Tibial artery (tissue), 4 donors: Measurements from ENCODE around the gene TIAM1.

Source experiments
- DNase-seq, 2 donors: peaks; one replicate each; pipeline ENCODE4 v3.0.0-alpha.2; 2019
- H3K27ac ChIP-seq, 2 donors: fragments of 200-600 bp; sonication (generic) in 1 of 2; 1 replicate in 1 of 2; 2 replicates in 1 of 2; pipeline ENCODE4 v1.5.1; 2018 to 2019; ENCODE audit warnings: mild to moderate bottlenecking in 1 of 2
- H3K27me3 ChIP-seq, 2 donors: fragments of 200-600 bp; sonication (generic) in 1 of 2; one replicate each; pipeline versions ENCODE4 v1.5.1 to v1.6.0; 2016 to 2019
- H3K36me3 ChIP-seq, 3 donors: fragments of 200-600 bp; sonication (generic) in 2 of 3; one replicate each; pipeline ENCODE4 v1.5.1; 2016 to 2019; ENCODE audit warnings: mild to moderate bottlenecking in 2 of 3
- H3K4me1 ChIP-seq, 4 donors: fragments of 200-600 bp; sonication (generic) in 2 of 4; 1 replicate in 3 of 4; 2 replicates in 1 of 4; pipeline ENCODE4 v1.5.1; 2016 to 2019
- H3K4me3 ChIP-seq, 2 donors: fragments of 200-600 bp; sonication (generic) in 1 of 2; 1 replicate in 1 of 2; 2 replicates in 1 of 2; pipeline ENCODE4 v1.5.1; 2018 to 2019; ENCODE audit warnings: mild to moderate bottlenecking in 2 of 2
- H3K9me3 ChIP-seq, 3 donors: fragments of 200-600 bp; sonication (generic) in 1 of 3; one replicate each; pipeline ENCODE4 v1.5.1; 2016 to 2019
- CTCF ChIP-seq, 2 experiments: fragments of 200-600 bp in 1 of 2; fragments of 450-650 bp in 1 of 2; IDR thresholded peaks; one replicate each; pipeline ENCODE4 v1.5.1; 2017 to 2019; ENCODE audit warnings: antibody characterized with exemption in 2 of 2, mild to moderate bottlenecking in 1 of 2, moderate library complexity in 1 of 2
- intact Hi-C: fragments of 100-400 bp; cut with DNase I; formaldehyde crosslinking; loops from one replicate; pipeline ENCODE4 v1.15.0; 2023; ENCODE audit warnings: low total_unique reads

TIAM1 gene

DNA sequence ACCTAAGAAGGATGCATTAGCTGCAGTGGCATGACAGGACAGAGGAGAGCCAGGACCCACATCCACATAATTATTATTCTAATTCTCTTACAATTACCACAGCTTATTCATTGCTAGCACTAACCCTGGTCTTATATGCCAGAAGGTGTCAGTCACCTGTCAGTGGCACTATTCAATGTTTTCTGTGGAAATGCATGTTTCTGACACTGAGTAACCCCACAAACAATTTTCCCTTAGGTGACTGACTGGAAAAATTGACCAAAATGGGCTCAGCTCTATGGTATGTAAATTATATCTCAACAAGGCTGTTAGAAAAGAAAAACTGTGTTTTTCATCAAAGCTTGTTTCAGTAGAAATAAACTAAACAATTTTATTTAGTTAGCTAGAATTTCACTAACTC, 187.9 kb downstream of the TIAM1 start:
- peaks cover 0 to 4% (median 0%) of the 10 kb centered on the region in 4 donors for H3K4me1 ChIP-seq
- peaks cover 5 to 19% (median 14%) of the 10 kb centered on the region in 3 donors for H3K9me3 ChIP-seq
- H3K4me3 ChIP-seq = no peak overlapping the region
- no peaks in the 10 kb centered on the region for H3K27me3 ChIP-seq
- no peak for DNase-seq
- no peak overlapping the region for H3K27ac ChIP-seq
- H3K36me3 ChIP-seq = no peaks in the 10 kb centered on the region
- no peak for TF ChIP-seq CTCF (IDR thresholded peaks at IDR 0.05)
- intact Hi-C loops = no loop called here

DNA sequence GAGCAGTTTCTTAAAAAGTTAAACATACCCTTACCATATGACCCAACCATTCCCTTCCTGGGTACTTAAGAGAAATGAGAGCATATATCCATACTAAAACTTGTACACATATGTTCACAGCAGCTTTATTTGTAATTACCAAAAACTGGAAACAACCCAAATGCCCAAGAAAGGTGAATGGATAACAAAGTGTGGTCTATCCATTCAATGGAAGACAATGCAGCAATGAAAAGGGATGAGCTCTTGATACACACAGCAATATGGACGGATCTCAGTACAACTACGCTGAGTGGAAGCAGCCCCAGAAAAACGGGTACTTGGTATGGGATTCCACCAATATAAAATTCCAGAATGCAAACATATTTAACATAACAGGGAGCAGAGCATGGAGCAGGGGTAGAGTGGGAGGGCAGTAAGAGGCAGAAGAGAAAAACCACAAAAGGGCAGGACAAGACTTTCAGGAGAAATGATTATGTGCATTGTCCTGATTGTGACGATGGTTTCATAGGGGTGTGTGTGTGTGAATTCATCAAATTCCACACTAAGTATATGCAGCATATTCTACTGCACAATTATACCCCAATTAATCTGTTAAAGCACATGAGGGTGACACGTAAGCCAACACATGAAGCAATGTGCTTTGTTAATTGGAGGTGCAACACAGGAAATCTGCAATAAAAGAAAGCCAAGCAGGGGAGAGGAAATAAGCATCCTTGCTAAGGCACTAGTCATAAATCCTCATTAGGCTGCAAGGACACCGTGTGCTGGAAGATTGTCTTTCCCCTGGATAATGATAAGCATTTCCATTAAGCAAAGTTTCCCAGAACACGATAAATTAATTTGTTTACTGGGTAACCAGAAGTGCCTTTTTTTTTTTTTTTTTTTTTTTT, 192.7 kb downstream of the TIAM1 start:
- TF ChIP-seq CTCF (IDR thresholded peaks at IDR 0.05) = no peak
- H3K4me1 ChIP-seq = no peaks in the 10 kb centered on the region
- intact Hi-C loops = no loop called here
- no peaks in the 10 kb centered on the region for H3K27me3 ChIP-seq
- H3K36me3 ChIP-seq = no peaks in the 10 kb centered on the region
- no peak for DNase-seq
- peaks cover 0 to 12% (median 4%) of the 10 kb centered on the region in 3 donors for H3K9me3 ChIP-seq
- H3K27ac ChIP-seq = no peak overlapping the region
- H3K4me3 ChIP-seq = no peak overlapping the region

DNA sequence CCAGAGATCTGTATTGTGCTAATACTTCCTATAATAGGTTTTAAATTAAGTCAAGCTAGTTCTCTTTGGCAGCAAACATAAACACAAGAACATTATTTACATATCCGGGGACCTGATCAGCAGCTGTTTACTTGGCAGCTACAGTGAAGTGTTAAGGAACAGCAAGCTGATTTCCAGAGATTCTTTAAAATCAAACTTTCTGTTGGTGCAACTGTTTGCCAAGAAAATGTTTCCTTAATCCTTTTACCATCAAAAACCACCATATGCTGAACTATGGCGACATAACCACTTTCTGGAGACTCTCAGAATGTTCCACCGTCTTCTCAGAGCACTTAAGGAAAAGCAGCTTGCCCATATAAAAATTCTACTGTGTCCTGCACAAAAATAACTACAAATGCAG, 198.8 kb downstream of the TIAM1 start:
- no peak overlapping the region for H3K4me3 ChIP-seq
- H3K27ac ChIP-seq = no peak overlapping the region
- no peak for DNase-seq
- no peaks in the 10 kb centered on the region for H3K9me3 ChIP-seq
- peaks cover 0 to 2% of the 10 kb centered on the region in 2 donors for H3K27me3 ChIP-seq
- TF ChIP-seq CTCF (IDR thresholded peaks at IDR 0.05) = no peak
- no peaks in the 10 kb centered on the region for H3K4me1 ChIP-seq
- intact Hi-C loops = no loop called here
- H3K36me3 ChIP-seq = no peaks in the 10 kb centered on the region

GRCh38 chr21:31143036-31143435, 201.0 kb downstream of the TIAM1 start:
- no peak for TF ChIP-seq CTCF (IDR thresholded peaks at IDR 0.05)
- DNase-seq = no peak
- Histone ChIP-seq H3K36me3 (no peaks in the 10 kb centered on the region), H3K4me3 (no peak overlapping the region), H3K27me3 (peaks cover 0 to 2% of the 10 kb centered on the region in 2 donors), H3K4me1 (no peaks in the 10 kb centered on the region), H3K27ac (no peak overlapping the region), H3K9me3 (no peaks in the 10 kb centered on the region)
- intact Hi-C loops = no loop called here

DNA sequence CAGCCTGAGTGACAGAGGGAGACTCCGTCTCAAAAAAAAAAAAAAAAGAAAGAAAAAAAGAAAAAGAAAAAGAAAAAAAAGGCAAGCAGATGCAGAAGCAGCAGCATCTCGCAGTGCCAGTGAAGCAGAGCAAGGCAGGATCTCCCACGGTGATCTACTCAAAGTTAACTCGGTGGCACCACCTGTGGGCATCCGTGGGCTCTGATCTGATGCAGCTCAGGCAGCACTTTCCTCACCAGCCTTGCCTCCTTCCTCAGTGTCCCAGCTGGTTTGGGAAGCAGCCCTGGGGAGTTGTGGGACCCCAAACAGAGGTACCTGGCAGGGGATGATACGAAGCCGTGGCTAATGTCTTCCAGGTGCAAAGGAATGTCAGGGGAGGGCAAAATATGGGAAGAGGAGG, 201.5 kb downstream of the TIAM1 start:
- H3K27me3 ChIP-seq = peaks cover 0 to 2% of the 10 kb centered on the region in 2 donors
- H3K4me1 ChIP-seq = no peaks in the 10 kb centered on the region
- no peak for TF ChIP-seq CTCF (IDR thresholded peaks at IDR 0.05)
- intact Hi-C loops = no loop called here
- H3K36me3 ChIP-seq = no peaks in the 10 kb centered on the region
- H3K4me3 ChIP-seq = no peak overlapping the region
- DNase-seq = no peak
- H3K27ac ChIP-seq = no peak overlapping the region
- H3K9me3 ChIP-seq = no peaks in the 10 kb centered on the region
